ENCODE results near the gene KIF14.
"Not testable (repeated sequence)": the region's sequence is repeated elsewhere in the genome, so short reads cannot be mapped to it uniquely, and the experiment has no call there.

KIF14 gene

DNA sequence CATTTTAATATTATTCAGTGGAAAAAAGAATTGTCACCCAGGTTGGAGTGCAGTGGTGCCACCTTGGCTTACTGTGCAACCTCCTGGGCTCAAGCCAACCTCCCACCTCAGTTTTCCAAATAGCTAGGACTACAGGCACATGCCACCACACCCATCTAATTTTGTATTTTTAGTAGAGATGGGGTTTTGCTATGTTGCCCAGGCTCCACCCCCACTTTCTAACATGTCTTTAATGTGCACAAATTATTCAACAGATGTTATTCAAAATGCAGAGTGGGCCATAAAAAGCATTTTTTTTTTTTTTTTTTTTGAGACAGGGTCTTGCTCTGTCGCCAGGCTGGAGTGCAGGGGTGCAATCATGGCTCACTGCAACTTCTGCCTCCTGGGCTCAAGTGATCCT lies 31.8 kb upstream of the KIF14 start:
- Histone ChIP-seq H3K9me3 (ENCODE audit: control insufficient read depth, insufficient read depth, low read length) (no peaks in the 10 kb centered on the region), H3K4me1 (ENCODE audit: control insufficient read depth, insufficient read depth, low read length) (peaks cover 8% of the 10 kb centered on the region), H3K9ac (ENCODE audit: low read depth, low read length) (no peak overlapping the region), H3K36me3 (ENCODE audit: control insufficient read depth, insufficient read depth, low read length) (peaks cover 16% of the 10 kb centered on the region), H3K4me3 (ENCODE audit: low read depth, low read length) (no peak overlapping the region), H3K27me3 (ENCODE audit: control insufficient read depth, insufficient read depth, low read length) (no peaks in the 10 kb centered on the region)

DNA sequence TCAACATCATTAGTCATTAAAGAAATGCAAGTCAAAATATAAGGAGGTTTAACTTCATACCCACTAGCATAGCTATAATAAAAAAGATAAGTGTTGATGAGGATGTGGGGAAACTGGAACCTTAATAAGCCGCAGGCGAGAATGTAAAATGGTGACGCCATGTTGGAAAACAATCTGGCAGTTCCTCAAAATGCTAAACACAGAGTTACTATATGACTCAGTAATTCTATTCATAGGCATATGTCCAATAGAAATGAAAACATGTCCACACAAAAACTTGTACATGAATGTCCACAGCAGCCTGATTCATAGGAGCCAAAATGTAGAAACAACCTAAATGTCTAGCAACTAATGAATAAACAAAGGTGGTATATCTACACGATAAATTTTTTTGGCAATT lies 26.0 kb upstream of the KIF14 start:
- no peaks in the 10 kb centered on the region for H3K9me3 ChIP-seq (ENCODE audit: control insufficient read depth, insufficient read depth, low read length)
- peaks cover 9% of the 10 kb centered on the region for H3K36me3 ChIP-seq (ENCODE audit: control insufficient read depth, insufficient read depth, low read length)
- H3K4me3 ChIP-seq (ENCODE audit: low read depth, low read length): no peak overlapping the region
- no peak overlapping the region for H3K9ac ChIP-seq (ENCODE audit: low read depth, low read length)
- no peaks in the 10 kb centered on the region for H3K27me3 ChIP-seq (ENCODE audit: control insufficient read depth, insufficient read depth, low read length)
- H3K4me1 ChIP-seq (ENCODE audit: control insufficient read depth, insufficient read depth, low read length): no peaks in the 10 kb centered on the region

DNA sequence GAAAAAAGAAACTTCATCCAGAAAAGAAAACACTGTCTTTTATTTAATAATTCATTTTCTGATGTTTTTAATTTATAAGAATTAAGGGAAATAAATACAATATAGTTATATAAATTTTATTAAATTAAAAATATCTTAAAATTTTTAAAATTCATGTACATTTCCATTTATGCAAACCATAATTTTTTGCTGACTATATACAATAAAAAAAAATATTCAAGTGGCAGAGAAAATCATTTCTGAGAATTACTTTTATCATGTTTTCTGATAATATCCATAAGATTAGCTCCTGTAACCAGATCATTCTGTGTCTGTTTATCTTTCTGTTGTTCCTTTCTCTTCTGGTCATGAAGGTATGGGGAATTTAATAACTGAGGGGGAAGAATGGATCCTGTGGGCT lies 23.5 kb upstream of the KIF14 start:
- Histone ChIP-seq H3K27me3 (ENCODE audit: control insufficient read depth, insufficient read depth, low read length) (no peaks in the 10 kb centered on the region), H3K9ac (ENCODE audit: low read depth, low read length) (no peak overlapping the region), H3K4me1 (ENCODE audit: control insufficient read depth, insufficient read depth, low read length) (no peaks in the 10 kb centered on the region), H3K9me3 (ENCODE audit: control insufficient read depth, insufficient read depth, low read length) (no peaks in the 10 kb centered on the region), H3K36me3 (ENCODE audit: control insufficient read depth, insufficient read depth, low read length) (peaks cover 9% of the 10 kb centered on the region), H3K4me3 (ENCODE audit: low read depth, low read length) (no peak overlapping the region)

DNA sequence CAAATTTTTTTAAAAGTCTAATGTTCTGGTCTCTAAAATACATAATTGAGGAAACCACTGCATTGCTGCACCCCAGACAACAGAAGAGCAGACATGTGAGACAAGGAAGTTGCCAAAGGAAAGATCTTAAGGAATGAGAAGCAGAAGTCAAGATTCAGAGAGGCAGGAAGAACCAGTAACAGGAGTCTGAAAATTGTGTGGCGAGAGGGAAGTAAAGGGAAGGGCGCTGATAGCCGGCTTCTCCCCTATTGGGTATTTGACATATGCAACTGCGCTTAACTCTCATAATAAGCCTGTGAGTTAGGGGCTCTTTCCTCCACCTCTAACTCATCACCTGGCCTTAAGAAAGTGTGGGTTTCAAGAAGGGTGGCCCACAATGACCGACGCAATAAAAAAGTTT lies 21.9 kb upstream of the KIF14 start:
- Histone ChIP-seq H3K9ac (ENCODE audit: low read depth, low read length) (no peak overlapping the region), H3K27me3 (ENCODE audit: control insufficient read depth, insufficient read depth, low read length) (no peaks in the 10 kb centered on the region), H3K4me3 (ENCODE audit: low read depth, low read length) (no peak overlapping the region), H3K9me3 (ENCODE audit: control insufficient read depth, insufficient read depth, low read length) (no peaks in the 10 kb centered on the region), H3K4me1 (ENCODE audit: control insufficient read depth, insufficient read depth, low read length) (peaks cover 3% of the 10 kb centered on the region), H3K36me3 (ENCODE audit: control insufficient read depth, insufficient read depth, low read length) (peaks cover 2% of the 10 kb centered on the region)

DNA sequence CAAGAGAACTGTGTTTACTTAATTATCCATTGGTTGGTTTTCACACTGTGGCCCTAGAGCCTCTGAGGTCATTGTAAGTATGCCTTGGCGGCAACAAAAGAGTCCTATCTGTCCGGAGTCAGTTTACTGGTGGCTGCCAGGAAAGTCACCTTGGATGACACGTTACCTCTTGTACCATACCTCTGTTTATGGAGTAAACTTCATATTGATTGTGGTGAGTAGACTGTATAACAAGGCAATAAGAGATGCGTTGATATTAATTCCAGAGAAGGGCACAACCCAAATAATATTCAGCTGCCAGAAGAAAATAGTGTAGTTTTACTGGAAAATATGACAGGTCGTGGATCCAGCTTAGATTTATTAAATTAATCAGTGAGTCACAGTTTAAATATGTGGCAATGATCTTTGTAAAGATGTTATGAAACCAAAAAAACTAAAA lies 20.4 kb upstream of the KIF14 start:
- Histone ChIP-seq H3K27me3 (ENCODE audit: control insufficient read depth, insufficient read depth, low read length) (no peaks in the 10 kb centered on the region), H3K36me3 (ENCODE audit: control insufficient read depth, insufficient read depth, low read length) (no peaks in the 10 kb centered on the region), H3K9me3 (ENCODE audit: control insufficient read depth, insufficient read depth, low read length) (no peaks in the 10 kb centered on the region), H3K4me3 (ENCODE audit: low read depth, low read length) (no peak overlapping the region), H3K9ac (ENCODE audit: low read depth, low read length) (no peak overlapping the region), H3K4me1 (ENCODE audit: control insufficient read depth, insufficient read depth, low read length) (peaks cover 3% of the 10 kb centered on the region)

DNA sequence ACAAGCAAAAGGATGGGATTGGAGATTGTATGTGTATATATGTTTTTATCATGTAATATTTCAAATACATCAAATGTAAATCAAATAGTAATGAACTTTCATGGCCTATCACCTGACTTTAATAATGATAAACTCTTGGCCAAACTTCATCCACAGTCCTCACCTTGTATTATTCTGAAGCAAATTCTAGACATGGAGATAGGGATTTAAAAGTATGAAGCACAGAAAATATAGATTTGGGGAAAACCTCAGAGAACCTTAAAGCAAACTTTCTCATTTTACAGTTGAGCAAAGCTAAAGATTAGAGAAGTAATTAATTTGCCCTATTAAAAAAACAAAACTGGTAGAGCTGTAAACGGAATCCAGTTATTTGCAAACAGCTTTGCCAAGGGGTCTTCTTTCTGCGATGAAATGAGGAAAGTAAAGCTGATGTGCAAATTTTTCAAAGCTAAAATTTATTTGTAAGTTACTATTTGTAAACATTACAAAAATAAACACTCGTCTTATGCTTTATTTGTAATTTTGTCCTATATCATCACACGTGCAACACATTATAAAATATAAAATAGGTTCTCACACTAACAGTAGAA lies 19.9 kb upstream of the KIF14 start:
- no peak overlapping the region for H3K9ac ChIP-seq (ENCODE audit: low read depth, low read length)
- peaks cover 3% of the 10 kb centered on the region for H3K4me1 ChIP-seq (ENCODE audit: control insufficient read depth, insufficient read depth, low read length)
- no peak overlapping the region for H3K4me3 ChIP-seq (ENCODE audit: low read depth, low read length)
- no peaks in the 10 kb centered on the region for H3K36me3 ChIP-seq (ENCODE audit: control insufficient read depth, insufficient read depth, low read length)
- H3K9me3 ChIP-seq (ENCODE audit: control insufficient read depth, insufficient read depth, low read length): no peaks in the 10 kb centered on the region
- H3K27me3 ChIP-seq (ENCODE audit: control insufficient read depth, insufficient read depth, low read length): no peaks in the 10 kb centered on the region

DNA sequence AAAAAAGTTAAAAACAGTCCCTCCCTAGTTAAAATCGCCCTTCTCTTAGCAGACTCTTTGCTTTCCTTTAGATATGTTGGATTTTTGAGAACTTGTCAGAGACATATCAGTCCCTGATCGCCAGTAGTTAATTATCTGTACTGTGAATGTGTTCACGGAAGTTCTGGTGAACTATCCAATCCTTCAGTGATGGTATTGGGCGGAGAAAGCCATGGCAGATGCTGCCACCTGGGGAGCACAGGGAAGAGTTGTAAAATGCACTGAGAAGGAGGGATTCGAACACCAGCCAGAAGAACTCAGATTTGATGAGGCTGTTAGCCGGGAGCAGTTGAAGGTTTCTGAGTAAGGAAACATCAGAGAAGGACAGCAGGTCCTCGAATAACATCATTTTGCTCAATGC lies 17.5 kb upstream of the KIF14 start:
- Histone ChIP-seq H3K4me3 (ENCODE audit: low read depth, low read length) (no peak overlapping the region), H3K27me3 (ENCODE audit: control insufficient read depth, insufficient read depth, low read length) (no peaks in the 10 kb centered on the region), H3K4me1 (ENCODE audit: control insufficient read depth, insufficient read depth, low read length) (peaks cover 3% of the 10 kb centered on the region), H3K9ac (ENCODE audit: low read depth, low read length) (no peak overlapping the region), H3K9me3 (ENCODE audit: control insufficient read depth, insufficient read depth, low read length) (no peaks in the 10 kb centered on the region), H3K36me3 (ENCODE audit: control insufficient read depth, insufficient read depth, low read length) (no peaks in the 10 kb centered on the region)

DNA sequence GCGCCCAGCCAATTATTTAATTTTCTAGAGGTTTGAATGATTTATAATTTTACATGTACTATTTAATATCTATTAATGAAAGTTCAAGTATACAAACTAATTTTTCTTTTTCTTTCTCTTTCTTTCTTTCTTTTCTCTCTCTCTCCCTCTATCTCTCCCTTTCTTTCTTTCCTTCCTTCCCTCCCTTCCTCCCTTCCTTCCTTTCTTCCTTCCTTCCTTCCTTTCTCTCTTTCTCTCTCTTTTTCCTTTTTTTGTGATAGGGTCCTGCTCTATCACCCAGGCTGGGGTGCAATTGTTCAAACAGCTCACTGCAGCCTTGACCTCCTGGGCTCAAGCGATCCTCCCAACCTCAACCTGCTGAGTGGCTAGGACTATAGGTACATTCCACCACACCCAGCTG lies 16.1 kb upstream of the KIF14 start:
- Histone ChIP-seq H3K9me3 (ENCODE audit: control insufficient read depth, insufficient read depth, low read length) (no peaks in the 10 kb centered on the region), H3K9ac (ENCODE audit: low read depth, low read length) (no peak overlapping the region), H3K27me3 (ENCODE audit: control insufficient read depth, insufficient read depth, low read length) (no peaks in the 10 kb centered on the region), H3K4me1 (ENCODE audit: control insufficient read depth, insufficient read depth, low read length) (peaks cover 3% of the 10 kb centered on the region), H3K4me3 (ENCODE audit: low read depth, low read length) (no peak overlapping the region), H3K36me3 (ENCODE audit: control insufficient read depth, insufficient read depth, low read length) (no peaks in the 10 kb centered on the region)

DNA sequence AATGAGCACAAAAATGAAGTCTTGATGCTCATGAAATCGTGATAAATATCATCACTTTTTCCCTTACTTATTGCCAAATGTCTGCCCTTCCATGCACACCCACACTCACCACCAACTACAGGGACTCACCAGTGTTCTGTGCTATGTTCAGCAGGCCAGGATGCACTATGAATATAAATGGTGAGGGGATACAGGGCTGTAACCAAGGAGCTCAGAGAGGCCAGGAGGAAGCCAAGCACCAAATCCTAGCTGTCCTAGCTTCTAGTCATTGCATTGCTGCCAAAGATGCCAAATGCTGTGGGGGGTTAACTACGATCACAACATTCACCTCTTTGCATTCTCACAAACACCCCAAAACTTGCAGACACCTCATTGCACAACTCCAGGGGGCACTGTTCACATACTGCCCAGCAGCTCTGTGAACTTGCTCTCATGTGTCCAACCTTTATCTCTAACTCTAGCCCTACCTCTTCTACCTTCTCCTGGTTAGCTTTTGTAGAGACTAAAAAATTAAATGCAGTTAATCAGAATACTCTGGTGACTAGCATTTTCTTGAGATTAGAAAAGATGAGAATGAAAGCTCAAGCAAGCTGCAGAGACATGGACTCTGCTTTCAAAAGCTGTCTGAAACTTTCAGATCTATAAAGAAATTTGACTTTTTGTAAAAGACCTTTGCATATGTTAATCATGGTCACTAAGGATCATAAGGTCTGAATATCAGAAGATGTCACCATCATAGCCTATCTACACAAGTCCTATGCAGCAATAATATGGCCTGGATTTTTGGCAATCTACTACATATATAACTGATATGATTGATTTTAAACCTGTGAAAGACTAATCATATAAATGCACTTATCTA lies 13.9 kb upstream of the KIF14 start:
- H3K4me1 ChIP-seq (ENCODE audit: control insufficient read depth, insufficient read depth, low read length): peaks cover 3% of the 10 kb centered on the region
- no peak overlapping the region for H3K4me3 ChIP-seq (ENCODE audit: low read depth, low read length)
- H3K27me3 ChIP-seq (ENCODE audit: control insufficient read depth, insufficient read depth, low read length): no peaks in the 10 kb centered on the region
- no peaks in the 10 kb centered on the region for H3K36me3 ChIP-seq (ENCODE audit: control insufficient read depth, insufficient read depth, low read length)
- H3K9me3 ChIP-seq (ENCODE audit: control insufficient read depth, insufficient read depth, low read length): no peaks in the 10 kb centered on the region
- no peak overlapping the region for H3K9ac ChIP-seq (ENCODE audit: low read depth, low read length)

DNA sequence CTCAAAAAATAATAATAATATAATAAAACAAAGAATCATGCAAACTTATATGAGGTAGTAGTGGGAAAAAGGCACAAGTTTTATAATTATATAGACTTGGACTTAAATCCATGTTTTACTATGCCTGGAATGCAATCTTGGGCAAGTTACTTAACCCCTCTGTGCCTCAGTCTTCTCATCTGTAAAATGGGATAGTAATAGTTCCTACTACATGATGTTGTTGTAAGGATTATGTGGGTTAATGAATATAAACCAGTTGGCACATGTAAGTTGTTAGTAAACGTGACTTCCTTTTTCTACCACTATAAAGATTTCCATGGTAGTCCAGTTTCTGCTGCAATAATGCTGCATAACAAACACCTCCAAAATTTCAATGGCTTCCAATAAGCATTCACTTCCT lies 10.8 kb upstream of the KIF14 start:
- Histone ChIP-seq H3K27me3 (ENCODE audit: control insufficient read depth, insufficient read depth, low read length) (no peaks in the 10 kb centered on the region), H3K9ac (ENCODE audit: low read depth, low read length) (no peak overlapping the region), H3K9me3 (ENCODE audit: control insufficient read depth, insufficient read depth, low read length) (no peaks in the 10 kb centered on the region), H3K4me3 (ENCODE audit: low read depth, low read length) (no peak overlapping the region), H3K36me3 (ENCODE audit: control insufficient read depth, insufficient read depth, low read length) (no peaks in the 10 kb centered on the region), H3K4me1 (ENCODE audit: control insufficient read depth, insufficient read depth, low read length) (peaks cover 2% of the 10 kb centered on the region)

DNA sequence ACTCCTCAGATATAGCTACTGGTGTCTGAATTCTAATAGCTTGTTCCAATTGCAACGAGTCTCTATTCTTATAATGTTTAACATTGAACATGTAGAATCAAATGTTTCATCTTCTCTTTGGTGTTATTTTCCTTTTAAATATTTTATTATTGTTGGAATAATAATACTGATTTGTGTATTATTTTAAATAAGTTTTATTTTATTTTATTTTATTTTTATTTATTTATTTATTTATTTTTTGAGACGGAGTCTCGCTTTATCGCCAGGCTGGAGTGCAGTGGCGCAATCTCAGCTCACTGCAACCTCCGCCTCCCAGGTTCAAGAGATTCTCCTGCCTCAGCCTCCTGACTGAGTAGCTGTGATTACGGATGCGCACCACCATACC lies 10.0 kb upstream of the KIF14 start:
- H3K4me3 ChIP-seq (ENCODE audit: low read depth, low read length); H3K9ac ChIP-seq (ENCODE audit: low read depth, low read length); H3K36me3 ChIP-seq (ENCODE audit: control insufficient read depth, insufficient read depth, low read length); H3K27me3 ChIP-seq (ENCODE audit: control insufficient read depth, insufficient read depth, low read length); H3K9me3 ChIP-seq (ENCODE audit: control insufficient read depth, insufficient read depth, low read length); H3K4me1 ChIP-seq (ENCODE audit: control insufficient read depth, insufficient read depth, low read length): not testable (repeated sequence)

DNA sequence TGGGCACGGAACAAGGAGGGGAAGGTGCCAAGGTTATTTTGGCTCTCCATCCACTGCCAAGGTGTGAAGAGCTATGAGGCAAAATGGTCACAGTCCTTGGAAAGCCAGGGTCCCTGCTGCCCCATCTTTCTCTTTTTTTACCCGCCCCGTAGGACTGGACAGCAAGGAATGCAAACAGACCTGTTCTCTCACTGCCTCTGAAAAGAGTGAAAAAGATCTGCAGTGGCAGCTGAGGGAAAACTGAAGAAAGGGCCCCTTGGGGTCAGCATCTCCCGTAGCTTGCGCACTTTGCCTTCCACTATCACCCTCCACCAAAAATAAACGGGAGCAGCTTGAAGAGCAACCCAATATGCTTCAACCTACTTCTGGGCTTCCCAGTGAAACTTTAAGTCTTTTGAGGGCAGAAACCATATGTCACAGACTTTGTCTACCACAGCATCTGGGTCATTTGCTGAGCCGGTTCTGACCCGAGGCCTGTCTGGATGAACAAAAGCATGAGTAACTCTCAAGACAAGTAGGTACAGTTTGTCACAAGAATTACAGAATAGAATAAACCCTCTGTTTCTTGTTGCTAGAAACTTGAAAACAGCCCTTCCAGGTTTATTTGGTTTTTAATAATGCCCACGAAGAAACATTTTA lies 9.4 kb upstream of the KIF14 start:
- H3K27me3 ChIP-seq (ENCODE audit: control insufficient read depth, insufficient read depth, low read length): no peaks in the 10 kb centered on the region
- no peaks in the 10 kb centered on the region for H3K9me3 ChIP-seq (ENCODE audit: control insufficient read depth, insufficient read depth, low read length)
- no peaks in the 10 kb centered on the region for H3K36me3 ChIP-seq (ENCODE audit: control insufficient read depth, insufficient read depth, low read length)
- H3K9ac ChIP-seq (ENCODE audit: low read depth, low read length): no peak overlapping the region
- H3K4me3 ChIP-seq (ENCODE audit: low read depth, low read length): no peak overlapping the region
- H3K4me1 ChIP-seq (ENCODE audit: control insufficient read depth, insufficient read depth, low read length): peaks cover 2% of the 10 kb centered on the region

Data from iPS-15b (cell line).